HG03575 (cell line): ENCODE measurements around the gene LMBRD1.
"Not testable (repeated sequence)": the region's sequence is repeated elsewhere in the genome, so short reads cannot be mapped to it uniquely, and the experiment has no call there.

ENCODE experiments used
- ATAC-seq: cut with Tn5 transposase; IDR thresholded peaks from one replicate; pipeline ENCODE4 v1.9.1; 2021; ENCODE audit not compliant: unreplicated experiment, insufficient number of reproducible peaks, low FRiP score; ENCODE audit errors: extremely low read depth

LMBRD1 gene

DNA sequence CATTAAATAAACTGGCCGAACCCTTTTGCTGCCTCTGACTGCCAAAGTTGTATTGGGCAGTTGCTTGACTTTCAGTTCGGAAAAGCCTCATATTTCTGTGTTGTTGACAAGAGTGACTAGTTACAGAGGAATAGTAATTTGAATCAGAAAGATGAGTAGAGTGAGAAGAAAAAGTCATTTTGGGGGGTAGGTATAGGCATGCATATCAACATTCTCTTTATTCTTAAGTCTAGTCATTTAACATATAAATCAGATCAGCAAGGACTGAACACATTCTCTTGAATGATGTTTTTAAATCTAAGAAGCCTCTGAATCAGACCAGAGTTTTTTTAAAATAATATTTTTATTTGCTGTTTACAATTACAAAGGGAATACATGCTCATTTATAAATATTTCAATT is 4.9 kb upstream of the LMBRD1 start:
- no peak for ATAC-seq

DNA sequence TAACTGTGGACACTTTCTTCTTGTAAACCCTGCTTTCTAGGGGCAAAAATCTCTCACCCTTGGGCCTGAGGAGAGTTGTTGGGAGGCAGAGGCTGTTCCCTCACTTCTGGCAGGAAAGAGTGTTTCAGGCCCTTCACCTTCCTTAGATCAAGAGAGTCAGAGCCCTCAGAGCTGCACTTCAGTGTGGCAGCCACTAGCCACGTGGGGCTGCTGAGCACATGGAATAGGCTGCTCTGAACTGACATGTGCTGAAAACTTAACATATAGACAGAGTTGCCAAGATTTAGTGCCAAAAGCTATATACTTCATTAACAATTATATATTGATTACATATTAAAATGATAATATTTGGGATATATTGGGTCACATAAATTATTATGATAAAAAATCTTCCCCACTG is 4.4 kb upstream of the LMBRD1 start:
- no peak for ATAC-seq

DNA sequence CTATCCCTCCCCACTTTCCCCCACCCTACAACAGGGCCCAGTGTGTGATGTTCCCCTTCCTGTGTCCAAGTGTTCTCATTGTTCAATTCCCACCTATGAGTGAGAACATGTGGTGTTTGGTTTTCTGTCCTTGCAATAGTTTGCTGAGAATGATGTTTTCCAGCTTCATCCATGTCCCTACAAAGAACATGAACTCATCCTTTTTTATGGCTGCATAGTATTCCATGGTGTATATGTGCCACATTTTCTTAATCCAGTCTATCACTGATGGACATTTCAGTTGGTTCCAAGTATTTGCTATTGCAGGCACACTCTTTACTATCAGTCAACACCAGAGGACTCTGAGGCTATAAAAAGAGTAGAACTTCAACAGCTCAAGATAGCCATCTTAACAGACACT is 2.0 kb upstream of the LMBRD1 start:
- not testable (repeated sequence) for ATAC-seq

DNA sequence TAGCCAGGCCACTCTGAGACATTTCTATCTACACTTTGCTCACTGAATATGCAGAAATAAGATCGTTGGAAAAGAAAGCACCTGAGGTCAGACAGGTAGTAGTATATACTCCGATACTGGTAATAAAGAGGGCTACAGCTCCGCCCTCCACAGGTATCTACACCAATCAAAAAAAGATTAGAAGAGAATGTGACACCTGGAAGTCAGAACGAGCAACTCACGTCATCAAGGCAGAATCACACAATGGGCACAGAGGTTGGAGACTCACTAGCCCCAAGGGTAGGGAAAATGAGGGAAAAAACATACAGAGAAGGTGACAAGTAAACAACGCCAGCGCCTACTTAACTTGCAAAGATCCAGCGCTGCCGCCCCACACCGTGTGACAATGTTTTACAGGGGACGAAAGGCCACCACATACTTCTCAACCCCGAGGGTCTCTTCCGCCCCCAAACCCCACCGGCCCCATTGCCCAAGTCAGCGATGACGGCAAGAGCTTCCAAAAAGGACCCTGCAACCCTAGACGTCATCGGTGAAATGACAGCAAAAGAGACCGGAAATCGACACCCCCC is 653 bp downstream of the LMBRD1 start:
- ATAC-seq = no peak

DNA sequence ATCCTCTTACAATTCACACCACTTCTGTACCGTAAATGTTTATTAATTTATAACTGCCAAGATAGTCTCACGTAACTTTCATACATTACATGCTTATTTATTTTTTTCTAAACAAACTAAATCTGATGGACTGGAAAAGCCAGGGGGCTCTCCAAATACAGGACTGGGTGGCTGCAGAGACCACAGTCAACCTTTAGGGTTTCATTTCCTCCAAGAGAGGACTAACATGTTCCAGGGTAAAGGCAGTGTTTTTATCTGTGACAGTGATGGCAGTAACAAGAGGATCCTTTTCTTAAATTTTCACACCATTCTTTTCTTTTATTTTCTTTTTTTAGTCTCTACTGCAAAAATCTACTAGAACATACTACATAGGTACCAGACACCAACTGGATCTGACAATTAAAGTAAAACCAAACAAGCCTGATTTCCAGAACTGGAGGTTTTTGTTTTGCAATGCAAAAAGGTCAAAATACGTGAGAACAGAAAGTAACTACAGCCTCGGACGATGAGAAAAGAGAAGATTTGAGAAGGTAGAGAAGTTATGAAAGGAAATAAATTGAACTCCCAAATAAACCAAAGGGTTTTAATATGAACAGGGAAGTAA is 1.2 kb downstream of the LMBRD1 start:
- peak; percentile 29 for ATAC-seq

DNA sequence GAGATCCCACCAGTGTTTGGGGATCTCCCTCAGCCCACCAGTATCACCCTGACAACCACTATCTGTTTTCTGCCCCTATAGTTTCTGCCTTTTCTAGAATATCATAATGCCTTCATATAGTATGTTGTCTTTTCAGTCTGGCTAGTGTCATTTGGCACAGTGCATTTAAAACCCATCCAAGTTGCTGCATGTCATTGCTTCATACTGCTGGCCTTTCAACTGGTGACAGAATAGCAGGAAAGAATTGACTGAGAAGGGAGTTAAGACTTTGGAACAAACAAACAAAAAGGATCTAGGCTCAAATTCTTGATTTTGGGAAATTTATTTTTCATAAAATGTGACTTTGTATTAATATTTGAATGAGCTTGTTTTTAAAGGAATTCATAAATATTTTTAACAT is 4.5 kb downstream of the LMBRD1 start:
- no peak for ATAC-seq

DNA sequence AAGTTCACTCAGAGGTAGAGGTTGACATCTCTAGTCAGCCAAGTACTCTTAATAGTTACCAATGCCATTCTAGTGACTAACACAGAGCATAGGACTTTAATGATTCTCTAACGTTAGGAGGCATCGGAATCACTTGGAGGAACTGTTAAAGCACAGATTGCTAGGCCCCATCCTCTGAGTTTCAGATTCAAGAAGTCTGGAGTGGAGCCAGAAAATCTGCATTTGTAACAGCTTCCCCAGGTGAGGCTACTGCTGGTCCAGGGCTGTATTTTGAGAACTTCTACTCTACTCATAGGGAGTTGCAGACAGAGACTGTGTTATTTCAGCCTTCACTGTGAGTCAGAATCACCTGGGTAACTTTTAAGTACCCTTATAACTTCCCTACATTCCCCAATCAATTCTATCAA is 5.7 kb downstream of the LMBRD1 start:
- no peak for ATAC-seq

DNA sequence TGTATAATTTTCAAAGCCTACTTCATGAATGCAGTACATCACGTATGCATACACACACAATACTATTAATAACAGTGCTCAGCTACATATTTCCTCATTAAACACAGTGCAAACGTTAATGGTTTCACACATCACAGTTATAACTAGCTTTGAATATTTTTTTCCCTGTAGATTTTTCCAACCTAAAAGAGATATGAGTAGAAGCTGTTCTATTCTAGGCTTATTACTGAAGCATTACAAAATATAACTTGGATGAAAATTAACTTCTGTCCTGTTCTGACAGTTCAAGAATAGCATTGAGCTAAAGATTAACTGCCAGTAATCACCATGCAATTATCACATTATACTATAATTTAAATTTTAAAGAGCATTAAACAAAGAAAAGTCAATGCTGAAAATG is 6.2 kb downstream of the LMBRD1 start:
- no peak for ATAC-seq

DNA sequence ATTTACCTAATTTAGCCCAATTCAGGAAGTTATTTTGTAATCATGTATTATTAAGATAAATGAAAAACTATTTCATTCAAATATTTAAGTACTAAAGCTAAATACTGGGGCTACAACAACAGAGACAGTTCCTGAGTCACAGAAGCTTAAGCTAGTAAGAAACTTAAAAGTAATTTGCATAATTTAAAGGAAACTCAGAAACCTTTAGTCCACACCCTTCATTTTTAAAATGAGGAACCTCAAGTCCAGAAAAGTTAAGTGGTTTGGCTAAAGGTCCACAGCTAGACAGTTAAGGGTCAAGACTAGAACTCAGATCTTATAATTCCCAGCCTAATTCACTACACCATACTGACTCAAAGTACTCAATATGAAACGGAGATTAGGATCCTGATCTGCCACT is 7.2 kb downstream of the LMBRD1 start:
- ATAC-seq = no peak

DNA sequence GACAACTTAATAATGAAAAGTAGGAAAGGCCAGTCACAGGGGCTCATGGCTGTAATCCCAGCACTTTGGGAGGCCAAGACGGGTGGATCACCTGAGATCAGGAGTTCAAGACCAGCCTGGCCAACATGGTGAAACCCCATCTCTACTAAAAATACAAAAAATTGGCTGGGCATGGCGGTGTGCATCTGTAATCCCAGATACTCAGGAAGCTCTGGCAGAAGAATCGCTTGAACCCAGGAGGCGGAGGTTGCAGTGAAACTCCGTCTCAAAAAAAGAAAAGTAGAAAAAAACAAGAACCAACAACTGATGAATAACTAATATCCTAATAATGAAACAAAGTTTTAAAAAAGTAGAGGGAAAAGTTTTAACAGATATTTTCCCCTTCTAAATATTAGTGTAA is 9.4 kb downstream of the LMBRD1 start:
- ATAC-seq = not testable (repeated sequence)

DNA sequence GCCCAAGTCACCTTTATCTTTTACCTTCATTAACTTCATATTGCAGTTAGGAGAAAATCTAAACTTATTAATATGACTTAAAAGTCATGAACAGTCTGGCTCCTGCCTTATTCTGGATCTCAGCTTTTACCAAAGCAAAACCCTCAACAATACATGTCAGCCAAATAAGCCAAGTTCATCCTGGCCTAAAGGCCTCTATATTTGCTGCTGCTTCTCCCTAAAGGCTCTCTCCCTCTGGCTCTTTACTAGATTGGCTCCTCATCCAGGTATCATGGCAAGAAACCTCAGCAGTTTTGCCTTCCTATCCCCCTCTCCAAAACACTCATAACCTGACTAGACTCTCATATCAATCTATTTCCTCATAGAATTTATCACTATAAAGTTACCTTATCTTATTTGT is 11.1 kb downstream of the LMBRD1 start:
- ATAC-seq = no peak

DNA sequence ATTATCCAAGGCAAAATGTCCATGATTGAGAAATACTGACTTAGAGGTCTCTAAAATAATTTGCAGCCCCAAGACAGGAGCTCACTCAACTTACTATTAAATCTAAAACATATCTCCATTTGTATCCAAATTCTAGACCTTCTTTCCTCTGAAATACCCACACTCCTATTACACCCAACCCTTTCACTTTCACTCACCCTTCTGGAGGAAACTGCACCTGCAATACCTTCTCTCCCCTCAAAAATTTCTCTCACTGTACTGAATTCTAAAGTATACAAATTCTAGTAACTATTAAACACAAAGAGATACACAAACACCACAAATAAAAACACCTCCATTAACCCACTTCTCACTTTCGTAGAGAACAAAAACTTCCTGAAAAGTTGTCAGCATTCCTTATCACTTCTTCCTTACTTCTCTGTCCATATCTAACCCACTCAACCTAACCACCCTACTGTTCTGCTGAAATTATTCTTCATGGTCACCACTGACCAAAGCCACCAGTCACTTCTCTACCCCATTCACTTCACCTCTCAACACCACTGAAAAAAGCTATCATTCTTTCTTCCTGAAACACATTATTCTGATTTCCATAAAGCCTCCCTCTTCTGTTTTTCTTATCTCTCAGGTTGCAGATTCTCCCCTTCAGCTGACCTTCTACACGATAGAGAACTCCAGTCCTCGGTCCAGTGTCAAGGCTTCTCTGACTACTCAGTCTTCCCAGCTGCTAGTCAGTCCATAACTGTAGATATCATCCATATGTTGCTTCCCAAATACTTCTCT is 12.0 kb downstream of the LMBRD1 start:
- peak; percentile 63 for ATAC-seq

DNA sequence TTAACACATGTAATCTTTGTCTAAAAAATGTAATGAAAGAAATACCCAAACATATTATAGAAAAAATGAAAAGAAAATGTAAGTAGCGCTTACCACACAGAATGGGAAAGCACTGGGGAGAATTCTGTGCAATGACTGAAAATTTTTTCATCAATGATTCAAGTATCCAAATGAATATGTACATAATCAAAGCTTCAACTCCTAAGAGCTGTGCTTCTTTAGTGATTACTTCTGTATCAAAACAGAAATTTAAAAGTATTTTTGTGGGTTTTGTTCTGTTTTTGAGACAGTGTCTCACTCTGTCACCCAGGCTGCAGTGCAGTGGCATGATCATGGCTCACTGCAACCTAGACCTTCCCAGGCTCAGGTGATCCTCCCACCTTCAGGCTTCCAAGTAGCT is 13.7 kb downstream of the LMBRD1 start:
- no peak for ATAC-seq

DNA sequence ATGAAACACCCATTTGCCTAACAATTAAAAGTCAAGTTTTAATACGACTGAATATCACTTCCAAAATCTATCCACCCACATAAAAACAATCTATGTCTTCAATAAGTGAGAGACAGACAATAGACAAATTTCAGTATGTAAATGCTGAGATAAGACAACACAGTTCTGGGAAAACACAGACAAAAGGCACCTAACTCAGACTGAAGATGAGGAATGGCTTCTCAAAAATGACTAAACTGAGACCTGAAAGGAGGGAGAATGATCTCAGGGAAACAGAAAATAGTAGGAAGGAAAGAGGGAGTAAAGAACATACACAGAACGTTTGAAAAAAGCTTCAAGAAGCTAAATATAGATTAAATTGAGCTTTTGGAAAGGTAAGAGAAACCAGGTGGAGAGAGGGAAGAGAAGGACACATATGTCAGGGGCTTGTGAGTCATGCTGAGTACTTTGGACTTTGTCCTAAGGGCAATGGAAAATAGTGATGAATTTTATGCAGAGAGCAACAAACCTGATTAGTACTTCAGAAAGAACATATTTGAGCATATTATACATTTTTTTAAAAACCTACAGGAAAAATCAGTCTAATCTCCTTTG is 16.1 kb downstream of the LMBRD1 start:
- no peak for ATAC-seq

DNA sequence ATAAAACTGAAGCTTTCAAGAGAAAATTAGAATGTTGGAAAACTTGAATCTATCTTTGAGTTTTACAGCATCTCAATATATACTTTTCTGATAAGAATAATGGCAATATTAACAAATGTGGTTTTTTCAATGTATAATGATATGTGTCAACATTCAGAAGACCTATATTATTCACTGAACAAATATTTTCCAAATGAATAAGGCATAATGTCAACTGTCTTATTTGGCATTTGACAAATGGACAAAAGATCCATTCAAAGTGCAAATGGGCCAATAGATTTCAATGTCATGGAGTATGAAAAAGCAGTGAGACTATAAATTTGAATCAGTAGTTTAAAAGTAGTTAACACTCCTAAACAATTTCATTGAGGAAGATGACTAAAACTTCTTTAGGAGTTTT is 20.9 kb downstream of the LMBRD1 start:
- no peak for ATAC-seq

DNA sequence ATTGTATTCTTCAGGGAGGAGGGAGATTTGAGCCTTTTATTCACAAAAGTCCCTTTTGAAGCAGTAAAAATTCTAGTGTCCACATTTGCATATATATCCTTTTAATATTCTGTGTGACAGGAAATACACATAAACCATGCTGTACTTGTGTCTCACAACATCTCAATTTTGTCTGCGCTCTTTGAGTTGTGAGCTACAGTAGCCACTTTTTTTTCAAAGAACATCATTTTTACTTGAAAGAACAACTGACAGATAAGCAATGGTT is 21.3 kb downstream of the LMBRD1 start:
- no peak for ATAC-seq

DNA sequence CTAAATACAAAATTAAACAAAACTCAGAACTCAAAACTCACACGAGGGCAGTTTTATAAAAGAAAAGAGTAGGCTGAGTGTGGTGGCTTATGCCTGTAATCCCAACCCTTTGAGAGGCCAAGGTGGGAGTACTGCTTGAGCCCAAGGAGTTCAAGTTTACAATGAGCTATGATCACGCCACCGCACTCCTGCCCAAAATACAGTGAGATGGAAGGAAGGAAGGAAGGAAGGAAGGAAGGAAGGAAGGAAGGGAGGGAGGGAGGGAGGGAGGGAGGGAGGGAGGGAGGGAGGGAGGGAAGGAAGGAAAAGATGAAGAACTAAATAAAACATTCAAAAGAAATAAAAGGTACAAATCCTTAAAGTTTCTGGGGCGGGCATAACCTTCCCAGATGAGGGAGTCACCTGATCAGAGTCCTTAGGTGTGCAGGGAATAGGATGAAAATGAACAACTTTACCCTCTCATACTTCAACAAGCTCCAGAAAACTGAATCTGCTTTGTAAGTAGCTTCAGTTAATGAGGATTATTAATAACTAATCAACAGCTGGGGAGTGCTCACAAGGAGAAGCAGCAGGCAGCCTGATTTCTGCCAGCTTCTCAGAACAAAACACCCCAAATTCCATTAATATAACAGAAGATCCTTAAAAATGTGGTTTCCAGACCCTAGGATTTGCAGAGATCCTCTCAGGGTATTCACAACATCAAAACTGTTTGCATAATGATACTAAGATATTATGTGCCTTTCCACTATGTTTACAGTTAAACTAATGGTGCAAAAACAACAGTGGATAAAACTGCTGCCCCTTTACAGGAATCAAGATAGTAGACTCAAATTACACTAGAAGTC is 21.8 kb downstream of the LMBRD1 start:
- no peak for ATAC-seq

DNA sequence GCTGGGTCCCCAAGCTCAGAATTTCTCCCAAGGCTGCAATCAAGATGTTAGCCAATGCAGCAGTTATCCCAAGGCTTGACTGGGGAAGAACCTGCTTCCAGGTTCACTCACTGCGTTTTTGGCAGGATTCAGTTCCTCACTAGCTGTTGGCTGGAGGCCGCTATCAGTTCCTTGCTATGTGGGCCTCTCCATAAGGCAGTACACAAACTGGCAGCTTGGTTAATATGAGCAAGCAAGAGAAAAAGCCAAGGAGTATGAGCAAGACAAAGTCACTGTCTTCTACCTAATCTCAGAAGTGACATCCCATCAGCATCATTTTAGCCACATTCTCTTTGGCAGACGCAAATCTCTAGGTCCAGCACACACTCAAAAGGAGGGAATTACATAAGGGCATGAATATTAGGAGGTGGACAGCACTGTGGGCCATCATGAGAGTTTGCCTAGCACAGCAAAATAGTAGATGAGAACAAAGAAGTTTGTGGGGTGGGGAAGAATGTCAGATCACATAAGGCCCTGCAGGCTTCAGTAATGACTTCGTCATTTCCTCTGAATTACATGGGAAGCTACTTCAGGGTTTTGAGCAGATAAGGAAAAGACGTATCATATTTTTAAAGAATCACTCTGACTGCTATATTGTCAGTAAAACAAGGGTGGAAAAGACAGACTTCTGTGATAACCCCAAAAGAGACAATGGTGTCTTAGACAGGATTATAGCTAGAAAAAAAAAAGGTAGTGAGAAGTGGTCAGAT is 25.5 kb downstream of the LMBRD1 start:
- no peak for ATAC-seq

DNA sequence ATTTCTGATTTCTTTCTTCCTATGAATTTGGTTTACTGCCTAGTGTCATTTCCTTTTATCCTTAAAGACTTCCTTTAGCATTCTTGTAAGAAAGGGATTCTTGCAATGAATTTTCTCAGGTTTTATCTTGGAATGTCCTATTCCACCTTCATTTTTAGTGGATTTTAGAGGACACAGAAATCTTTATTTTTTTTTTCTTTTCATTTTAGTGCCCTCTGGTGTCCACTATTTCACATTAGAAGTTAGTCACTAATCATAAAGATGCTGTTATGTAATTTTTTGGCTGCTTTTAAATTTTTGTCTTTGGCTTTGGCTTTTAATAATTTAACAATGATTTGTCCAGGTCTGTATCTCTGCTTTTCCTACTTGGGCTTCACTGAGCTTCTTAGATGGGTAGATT is 28.1 kb downstream of the LMBRD1 start:
- ATAC-seq = no peak
